Kidney (tissue), 14 donors: ENCODE measurements around the gene APBB1. TPM values are rescaled to one million over a fixed set of nuclear protein-coding genes. Genes with fewer than 3 reads are reported as not detected.

ENCODE experiments used
- DNase-seq, 5 donors: peaks; one replicate each; pipeline ENCODE4 v3.0.0-alpha.2; 2013 to 2020
- FAIRE-seq: peaks from 2 replicates; lab custom pipeline; 2012; peaks lifted over from hg19 to GRCh38; lab: Jason Lieb, UNC
- H3K27ac ChIP-seq, 2 donors: one replicate each; pipeline ENCODE4 v1.7.0; 2013; ENCODE audit warnings: low read depth in 2 of 2, low read length in 2 of 2, inconsistent platforms in 1 of 2
- H3K27me3 ChIP-seq: one replicate; pipeline ENCODE4 v1.7.1; 2013; ENCODE audit warnings: low read length, inconsistent platforms; ENCODE audit not compliant: control insufficient read depth, insufficient read depth
- H3K36me3 ChIP-seq, 3 donors: one replicate each; pipeline versions ENCODE4 v1.7.0 to v1.7.1; 2013; ENCODE audit warnings: low read length in 3 of 3, control low read depth in 1 of 3, inconsistent platforms in 1 of 3; ENCODE audit not compliant: insufficient read depth in 3 of 3, control insufficient read depth in 2 of 3
- H3K4me1 ChIP-seq, 3 donors: one replicate each; pipeline versions ENCODE4 v1.7.0 to v1.7.1; 2013; ENCODE audit warnings: low read length in 3 of 3, inconsistent platforms in 1 of 3, low read depth in 1 of 3; ENCODE audit not compliant: control insufficient read depth in 2 of 3, insufficient read depth in 2 of 3
- H3K4me3 ChIP-seq, 3 donors: one replicate each; pipeline versions ENCODE4 v1.7.0 to v1.8.1; 2013; ENCODE audit warnings: low read length in 3 of 3, control low read depth in 1 of 3, inconsistent platforms in 1 of 3
- H3K9ac ChIP-seq, 3 donors: one replicate each; pipeline versions ENCODE4 v1.7.0 to v1.7.1; 2013; ENCODE audit warnings: low read length in 3 of 3, control low read depth in 1 of 3, inconsistent platforms in 1 of 3
- H3K9me3 ChIP-seq, 3 donors: one replicate each; pipeline versions ENCODE4 v1.7.0 to v1.7.1; 2013; ENCODE audit warnings: low read length in 3 of 3, control low read depth in 1 of 3, inconsistent platforms in 1 of 3; ENCODE audit not compliant: control insufficient read depth in 2 of 3, insufficient read depth in 1 of 3
- intact Hi-C: fragments of 100-400 bp; cut with DNase I; formaldehyde crosslinking; loops from one replicate; pipeline ENCODE4 v1.11.1; 2022
- polyA plus RNA-seq: library from polyadenylated mRNA; stranded (reverse); fragments of 350-450 nt; fragmentation: Illumina TruSeq; extraction: RNeasy Lipid Tissue Mini Kit (QIAGEN cat#74804); gene quantifications from one replicate; pipeline ENCODE4 v1.2.3, GENCODE V29; 2014; ENCODE audit warnings: low read depth, low replicate concordance; ENCODE audit not compliant: insufficient read depth
- total RNA-seq: library from RNA; stranded (reverse); fragmentation: NEBNext Ultra II Directional; extraction: Animal tissue kit (Norgen Biotek cat#: 25700); gene quantifications from one replicate; pipeline ENCODE4 v1.2.1, GENCODE V29; 2021
- TF ChIP-seq, protein P1 (sequence below): IDR thresholded peaks from 3 replicates; pipeline ENCODE4 v1.5.1; 2012; ENCODE audit warnings: mild to moderate bottlenecking, moderate library complexity, borderline replicate concordance; ENCODE audit not compliant: insufficient read depth; ENCODE audit errors: extremely low read depth
- donor health status: control.
- donor health status: control.
- donor health status: control.
- donor health status: control.
- donor health status: control.
- donor health status: DM: yes; HTN: yes; CAD: no.
- donor health status: Normal renal cell carcinoma (clear cell type).

The APBB1 gene
- total and polyA plus RNA-seq, 2 donors from 2014 or later = 43.7 to 67.2 TPM

DNA sequence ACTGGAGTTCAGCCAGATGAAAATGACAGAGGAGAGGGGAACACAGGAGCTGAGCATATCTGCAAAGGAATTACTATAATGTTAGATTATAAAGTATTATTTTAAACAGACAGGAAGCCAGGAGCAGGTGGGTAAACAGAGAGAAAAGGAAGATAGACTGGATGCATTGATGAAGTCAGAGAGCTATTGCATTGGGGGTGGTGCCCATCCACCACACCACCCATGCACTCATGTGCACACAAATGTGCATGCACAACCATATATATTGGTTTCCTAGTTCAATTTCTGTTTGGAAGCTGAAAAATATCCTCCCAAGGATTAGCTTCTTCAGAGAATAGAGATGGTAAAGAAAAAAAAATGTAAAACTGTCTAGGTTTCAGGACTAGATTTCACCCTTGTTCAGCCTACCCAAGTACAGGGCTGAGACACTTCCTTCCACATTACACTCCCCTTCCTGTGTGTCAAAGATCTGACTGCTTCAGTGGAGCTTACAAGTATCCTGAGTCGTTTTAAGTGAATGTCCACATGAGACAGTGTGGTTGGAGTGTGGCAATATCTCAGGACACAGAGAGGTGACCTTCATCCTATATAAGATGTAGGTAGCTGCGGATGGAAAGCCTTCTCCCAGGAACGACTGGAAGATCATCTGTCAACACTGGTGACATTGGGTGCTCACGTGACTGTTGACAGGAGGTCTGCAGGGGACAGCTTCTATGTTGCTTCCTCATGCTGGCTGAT is 40.8 kb downstream of the APBB1 start:
- Histone ChIP-seq H3K27ac (no peak overlapping the region), H3K4me1 (no peaks in the 10 kb centered on the region), H3K9me3 (no peaks in the 10 kb centered on the region), H3K4me3 (no peak overlapping the region), H3K27me3 (no peaks in the 10 kb centered on the region), H3K36me3 (no peaks in the 10 kb centered on the region), H3K9ac (no peak overlapping the region)
- TF ChIP-seq, protein P1, sequence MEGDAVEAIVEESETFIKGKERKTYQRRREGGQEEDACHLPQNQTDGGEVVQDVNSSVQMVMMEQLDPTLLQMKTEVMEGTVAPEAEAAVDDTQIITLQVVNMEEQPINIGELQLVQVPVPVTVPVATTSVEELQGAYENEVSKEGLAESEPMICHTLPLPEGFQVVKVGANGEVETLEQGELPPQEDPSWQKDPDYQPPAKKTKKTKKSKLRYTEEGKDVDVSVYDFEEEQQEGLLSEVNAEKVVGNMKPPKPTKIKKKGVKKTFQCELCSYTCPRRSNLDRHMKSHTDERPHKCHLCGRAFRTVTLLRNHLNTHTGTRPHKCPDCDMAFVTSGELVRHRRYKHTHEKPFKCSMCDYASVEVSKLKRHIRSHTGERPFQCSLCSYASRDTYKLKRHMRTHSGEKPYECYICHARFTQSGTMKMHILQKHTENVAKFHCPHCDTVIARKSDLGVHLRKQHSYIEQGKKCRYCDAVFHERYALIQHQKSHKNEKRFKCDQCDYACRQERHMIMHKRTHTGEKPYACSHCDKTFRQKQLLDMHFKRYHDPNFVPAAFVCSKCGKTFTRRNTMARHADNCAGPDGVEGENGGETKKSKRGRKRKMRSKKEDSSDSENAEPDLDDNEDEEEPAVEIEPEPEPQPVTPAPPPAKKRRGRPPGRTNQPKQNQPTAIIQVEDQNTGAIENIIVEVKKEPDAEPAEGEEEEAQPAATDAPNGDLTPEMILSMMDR = no peak
- DNase-seq (no peak), FAIRE-seq (no peak)
- intact Hi-C loops = loop anchor here (5.0 kb wide), 1 partner anchor 64 kb away; the partner anchor contains the start of gene HPX

DNA sequence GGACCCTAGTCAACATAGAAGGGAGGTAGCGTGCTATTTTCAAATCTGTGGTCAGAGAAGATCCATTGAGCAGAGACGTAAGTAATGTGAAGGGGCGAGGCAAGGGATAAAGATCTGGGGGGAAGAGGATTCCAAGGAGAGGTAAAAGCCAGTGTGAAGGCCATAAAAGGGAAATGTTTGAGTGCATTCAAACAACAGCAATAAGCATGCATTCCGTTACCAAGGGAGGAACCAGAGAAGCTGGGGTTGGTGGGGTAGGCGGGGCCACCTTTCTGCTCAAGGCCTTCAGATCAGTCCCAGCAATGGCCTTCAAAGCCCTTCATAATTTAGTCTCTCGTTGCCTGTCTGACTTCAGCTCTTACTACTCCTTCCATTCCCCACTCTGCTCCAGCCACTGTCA is 47.1 kb downstream of the APBB1 start:
- TF ChIP-seq, protein P1 = no peak
- intact Hi-C loops = no loop called here
- H3K27me3 ChIP-seq = no peaks in the 10 kb centered on the region
- H3K4me3 ChIP-seq = no peak overlapping the region
- H3K27ac ChIP-seq = no peak overlapping the region
- no peaks in the 10 kb centered on the region for H3K36me3 ChIP-seq
- DNase-seq = no peak
- H3K9me3 ChIP-seq = no peaks in the 10 kb centered on the region
- no peak overlapping the region for H3K9ac ChIP-seq
- H3K4me1 ChIP-seq = no peaks in the 10 kb centered on the region
- FAIRE-seq = no peak

DNA sequence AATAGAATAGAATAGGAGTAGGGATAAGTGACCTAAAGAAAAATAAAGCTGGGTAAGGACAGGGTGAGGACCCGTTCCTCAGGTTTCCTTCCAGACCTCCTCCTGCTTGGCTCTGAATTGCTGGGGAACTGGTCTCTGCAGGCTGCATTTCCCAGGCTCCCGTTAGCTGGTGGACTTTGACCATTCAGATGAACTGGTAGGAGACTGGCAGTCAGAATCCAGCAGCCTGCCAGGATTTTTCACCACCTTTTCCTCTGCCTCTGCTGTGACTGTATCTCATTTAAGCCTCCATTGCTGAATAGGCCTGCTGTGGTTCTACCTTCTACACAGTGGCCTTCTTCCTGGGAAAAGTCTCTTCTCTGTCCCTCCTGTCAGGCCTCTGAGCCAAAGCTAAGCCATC is 53.2 kb downstream of the APBB1 start:
- Histone ChIP-seq H3K9me3 (no peaks in the 10 kb centered on the region), H3K27me3 (no peaks in the 10 kb centered on the region), H3K36me3 (no peaks in the 10 kb centered on the region), H3K4me1 (peaks cover 0 to 3% (median 0%) of the 10 kb centered on the region in 3 donors), H3K9ac (peak overlapping the region in 1 of 3 donors; percentile 12), H3K27ac (no peak overlapping the region), H3K4me3 (no peak overlapping the region)
- intact Hi-C loops = no loop called here
- no peak for FAIRE-seq
- peak in 3 of 5 donors; percentile 19 to 49 (median 35) for DNase-seq
- TF ChIP-seq, protein P1 = no peak
